ENCODE measurements around the gene KCNK2.
"Not testable (repeated sequence)": the region's sequence is repeated elsewhere in the genome, so short reads cannot be mapped to it uniquely, and the experiment has no call there.

The KCNK2 gene

GRCh38 chr1:215163144-215163543, 80.6 kb downstream of the KCNK2 start:
- not testable (repeated sequence) for DNase-seq

DNA sequence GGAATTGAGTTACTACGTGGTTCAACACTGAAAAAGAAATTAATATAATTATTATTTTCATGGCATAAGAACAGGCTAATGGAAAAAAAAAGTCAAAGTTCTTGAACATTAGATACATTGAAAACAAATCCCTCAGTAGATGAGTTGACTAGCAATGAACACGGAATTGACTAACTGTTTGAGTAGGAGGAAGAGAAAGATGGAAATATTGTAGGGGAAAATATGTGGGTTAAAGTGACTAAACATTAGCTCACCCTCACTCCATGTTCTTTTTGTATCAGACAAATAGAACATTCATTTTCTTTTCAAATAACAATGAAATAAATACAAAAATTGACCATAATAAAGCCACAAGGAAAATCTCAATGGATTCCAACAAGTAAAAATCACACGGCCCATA, 84.3 kb downstream of the KCNK2 start:
- no peak for DNase-seq

- no peak for DNase-seq
Measured at GRCh38 chr1:215181518-215181917, 99.0 kb downstream of the KCNK2 start.

- no peak for DNase-seq
Measured at GRCh38 chr1:215185067-215185620, 102.6 kb downstream of the KCNK2 start.

DNA sequence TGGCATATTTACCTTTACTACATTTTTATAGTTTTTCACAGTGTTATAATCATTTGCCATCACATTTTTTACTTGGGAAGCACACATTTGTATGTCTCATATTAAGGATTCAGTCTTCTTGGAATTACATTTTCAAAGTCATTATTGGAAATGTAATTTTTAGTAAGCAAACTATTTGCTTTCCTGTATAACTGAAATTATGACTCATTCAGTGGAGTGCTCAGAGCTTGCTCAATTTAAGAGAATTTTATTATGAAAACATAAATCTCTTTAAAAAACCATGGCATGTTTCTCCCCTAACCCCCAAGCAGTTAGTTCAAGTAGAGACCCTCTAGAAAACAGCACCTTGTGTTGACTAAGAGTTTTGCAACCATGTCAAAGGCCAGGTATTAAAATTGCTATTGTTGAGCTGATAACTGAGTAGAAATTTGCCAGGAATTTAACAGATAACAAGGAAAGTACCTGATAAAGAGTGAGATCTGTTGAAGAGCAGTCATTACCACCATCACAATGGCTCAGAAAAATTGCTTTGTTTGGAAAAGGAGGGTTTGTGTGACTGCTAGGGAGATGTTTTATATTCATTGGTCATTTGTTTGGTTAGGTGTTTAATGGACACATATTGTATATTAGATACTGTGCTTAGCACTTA, 105.9 kb downstream of the KCNK2 start:
- DNase-seq, result no peak

DNA sequence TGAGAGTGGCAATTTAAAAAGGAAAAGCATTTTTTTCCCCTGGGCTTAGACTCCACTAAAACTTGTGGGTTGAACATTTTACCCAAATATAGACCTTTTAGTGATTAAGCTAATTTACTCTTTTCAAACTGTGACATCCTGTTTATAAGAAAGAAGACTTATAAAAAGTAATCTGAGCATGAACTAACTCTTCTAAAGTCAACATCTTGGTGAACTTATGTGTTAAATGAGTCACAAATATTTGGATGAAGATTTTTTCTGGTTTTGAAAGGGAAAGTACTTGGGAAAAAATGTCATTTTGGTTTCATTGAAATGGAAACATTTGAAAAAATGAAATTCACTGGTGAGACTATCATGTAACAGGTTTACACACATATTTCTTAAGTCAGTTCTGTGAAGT, 109.8 kb downstream of the KCNK2 start:
- no peak for DNase-seq

- DNase-seq, result no peak
Measured at GRCh38 chr1:215198021-215198420, 115.5 kb downstream of the KCNK2 start.

GRCh38 chr1:215200121-215200520, 117.6 kb downstream of the KCNK2 start:
- DNase-seq, result no peak

DNA sequence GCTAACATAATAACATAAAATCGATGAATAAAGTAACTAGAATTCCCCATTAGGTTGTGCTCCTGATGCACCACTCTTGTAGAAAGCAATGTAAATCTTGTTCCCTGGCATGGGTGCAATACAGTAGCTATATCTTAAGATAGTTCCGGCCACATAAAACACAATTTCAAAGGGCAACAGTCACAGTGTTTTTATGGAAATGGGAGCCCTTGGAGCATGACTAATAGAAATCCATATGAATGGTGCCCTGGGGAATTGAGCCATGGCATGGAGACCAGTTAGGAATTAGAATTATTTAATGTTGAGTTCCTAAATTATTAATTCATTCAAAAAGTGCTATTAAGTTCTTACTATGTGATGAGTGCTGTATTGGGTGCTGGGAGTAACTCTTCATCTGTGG, 118.7 kb downstream of the KCNK2 start:
- no peak for DNase-seq

- DNase-seq, result no peak
Measured at GRCh38 chr1:215202868-215203267, 120.3 kb downstream of the KCNK2 start.

- DNase-seq, result no peak
Measured at GRCh38 chr1:215210167-215210566, 127.6 kb downstream of the KCNK2 start.

GRCh38 chr1:215215846-215216245, 133.3 kb downstream of the KCNK2 start:
- no peak for DNase-seq

GRCh38 chr1:215219372-215219771, 136.8 kb downstream of the KCNK2 start:
- no peak for DNase-seq

DNA sequence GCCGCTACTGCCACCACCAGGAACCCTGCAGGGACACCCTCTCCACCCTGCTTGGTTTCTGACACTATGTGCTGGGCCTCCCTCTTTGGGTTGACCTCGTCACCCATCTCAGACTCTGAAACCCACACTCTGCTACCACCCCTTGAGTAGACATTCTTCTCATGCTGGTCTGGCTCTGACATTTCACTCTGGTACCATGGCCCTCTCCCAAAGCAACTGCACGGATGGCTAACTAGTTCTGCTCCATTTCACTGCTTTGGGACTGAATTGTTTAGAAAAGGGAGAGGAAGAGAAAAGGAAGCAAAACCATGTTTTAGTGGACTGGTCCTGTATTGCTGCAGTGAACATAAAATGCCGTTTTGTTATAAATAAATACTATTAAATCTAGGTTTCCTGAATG, 137.8 kb downstream of the KCNK2 start:
- DNase-seq, result no peak

DNA sequence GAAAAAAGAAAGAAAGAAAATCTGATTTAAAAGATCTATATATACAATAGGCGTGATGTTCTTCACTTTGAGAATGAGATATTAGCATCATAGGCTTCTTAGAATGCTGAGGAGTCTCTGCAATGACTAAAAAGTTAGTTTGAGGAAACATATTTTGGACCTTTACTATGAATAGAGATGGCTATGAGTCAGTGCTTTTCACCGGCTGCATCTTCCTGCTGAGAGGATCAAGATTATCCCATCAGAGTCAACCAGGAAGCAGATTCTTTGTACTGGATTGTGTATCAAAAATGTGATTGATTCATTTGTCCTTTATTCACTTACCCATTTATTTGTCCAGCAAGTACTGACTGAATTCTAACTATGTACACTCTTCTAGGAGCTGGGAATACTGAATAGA, 144.2 kb downstream of the KCNK2 start:
- no peak for DNase-seq

DNA sequence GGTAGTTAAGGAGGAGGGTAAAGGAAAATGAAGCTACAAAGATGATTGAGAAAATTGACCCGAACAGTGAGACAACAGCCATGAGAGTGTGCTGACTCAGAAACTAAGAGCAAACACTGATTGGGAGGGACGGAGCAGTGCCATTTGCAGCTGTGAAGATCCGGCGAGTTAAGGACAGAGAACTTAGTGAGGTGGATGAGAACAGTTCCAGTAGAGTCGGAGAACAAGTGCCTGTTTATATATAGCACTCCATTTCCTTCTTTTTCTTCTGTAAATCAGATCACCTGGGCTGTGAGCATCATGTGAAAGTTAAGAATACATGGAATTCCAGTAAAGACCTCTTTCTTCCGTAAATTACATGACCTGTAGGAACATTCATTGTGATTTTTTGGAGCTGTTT, 145.7 kb downstream of the KCNK2 start:
- no peak for DNase-seq

DNA sequence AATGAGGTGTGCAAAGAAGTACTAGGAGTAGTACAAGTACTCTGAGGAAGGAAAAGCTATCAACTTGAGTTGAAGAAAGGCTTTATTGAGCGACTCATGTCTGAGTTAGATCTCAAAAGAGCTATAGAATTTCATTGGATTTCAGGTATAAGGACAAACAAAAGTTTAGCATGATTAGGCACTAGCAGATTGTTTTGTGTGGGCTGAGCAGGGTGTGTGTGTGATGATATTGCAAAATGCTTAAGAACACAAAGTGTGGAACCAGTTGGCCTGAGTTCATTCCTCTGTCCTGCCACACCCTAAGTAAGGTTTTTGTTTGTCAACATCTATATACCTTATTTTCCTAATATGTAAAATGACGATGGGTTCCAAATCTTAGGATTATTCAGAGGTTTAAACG, 158.9 kb downstream of the KCNK2 start:
- DNase-seq, result no peak

DNA sequence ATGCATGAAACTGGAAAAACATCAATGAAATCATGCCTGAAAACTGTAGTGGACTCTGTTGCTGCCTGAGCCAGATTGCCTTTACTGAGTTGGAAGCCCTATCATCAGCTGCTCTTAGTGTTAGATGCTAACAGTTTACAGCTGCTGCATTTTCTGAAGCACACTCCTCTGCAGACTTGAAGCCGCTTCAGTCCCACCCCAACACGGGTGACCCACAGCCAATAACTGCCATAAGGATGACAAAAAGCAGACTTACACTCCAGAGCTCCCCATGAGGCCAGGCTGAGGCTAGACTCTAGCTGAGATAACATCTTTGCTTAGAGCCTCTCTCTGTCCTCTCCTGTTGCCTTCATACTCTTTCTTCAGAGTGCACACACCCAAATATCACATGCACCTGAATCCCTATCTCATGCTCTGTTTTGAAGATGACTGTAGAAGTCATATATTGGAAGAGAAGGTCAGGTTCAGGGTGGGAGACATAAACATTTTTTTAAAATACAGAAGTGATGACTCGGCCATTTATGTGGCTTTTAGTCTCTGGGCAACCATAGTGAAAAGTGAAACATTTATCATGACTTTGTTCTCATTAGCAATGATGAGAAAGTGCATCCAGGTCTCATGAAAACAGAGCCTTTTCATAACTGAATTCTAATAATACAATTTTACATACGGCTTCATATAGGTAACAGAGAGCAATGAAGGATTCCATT, 161.0 kb downstream of the KCNK2 start:
- DNase-seq, result no peak

DNA sequence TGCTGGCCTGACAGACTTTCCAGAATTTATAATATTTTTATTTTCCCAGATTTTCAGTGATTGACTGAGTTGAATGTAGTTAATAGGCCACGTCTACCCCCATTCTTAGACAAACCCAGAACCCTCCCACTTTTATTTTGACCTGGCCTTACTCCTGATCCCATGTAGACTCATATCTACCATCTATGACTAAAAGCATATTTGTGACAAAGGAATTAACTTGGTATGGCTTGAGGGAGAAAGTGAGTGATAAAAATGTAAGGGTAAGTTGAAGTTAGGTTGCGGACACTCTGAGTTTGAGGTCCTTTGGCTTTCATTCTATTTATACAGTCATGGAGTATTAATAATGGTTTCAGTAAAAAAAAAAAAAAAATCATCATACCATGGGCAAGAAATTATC, 168.4 kb downstream of the KCNK2 start:
- no peak for DNase-seq

DNA sequence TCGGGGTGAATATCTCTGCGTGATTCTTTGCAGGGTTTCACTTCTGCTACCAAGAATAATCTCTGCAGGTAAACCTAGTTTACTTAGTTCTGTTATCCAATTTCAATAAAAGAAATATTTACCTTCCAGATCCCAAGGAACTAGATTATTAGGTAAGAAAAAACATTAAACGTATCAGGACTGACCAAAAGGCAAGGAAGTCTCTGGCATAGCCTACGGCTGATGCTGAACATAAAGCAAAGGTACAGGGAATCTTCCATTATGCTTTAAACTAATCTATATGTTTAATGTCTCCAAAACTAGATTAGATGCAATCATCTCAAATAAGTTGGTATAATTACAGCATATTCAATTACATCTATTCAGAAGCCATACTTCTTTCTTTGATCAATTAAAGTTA, 168.9 kb downstream of the KCNK2 start:
- no peak for DNase-seq

GRCh38 chr1:215252164-215252563, 169.6 kb downstream of the KCNK2 start:
- no peak for DNase-seq

- DNase-seq, result no peak
Measured at GRCh38 chr1:215256936-215257679, 174.6 kb downstream of the KCNK2 start.

DNA sequence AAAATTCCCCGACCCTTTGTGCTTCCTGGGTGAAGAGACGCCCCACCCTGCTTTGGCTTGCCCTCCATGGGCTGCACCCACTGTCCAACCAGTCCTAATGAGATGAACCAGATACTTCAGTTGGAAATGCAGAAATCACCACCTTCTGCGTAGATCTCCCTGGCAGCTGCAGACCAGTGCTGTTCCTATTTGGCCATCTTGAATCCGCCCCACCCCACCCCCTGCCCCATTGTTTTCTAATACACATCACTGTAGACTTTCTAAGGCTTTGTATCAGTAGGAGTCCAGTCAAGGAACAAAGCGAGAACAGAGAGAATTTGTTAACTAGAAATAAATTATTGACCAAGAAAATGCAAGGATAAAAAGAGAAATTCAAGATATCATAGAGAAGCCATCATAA, 178.2 kb downstream of the KCNK2 start:
- no peak for DNase-seq

DNA sequence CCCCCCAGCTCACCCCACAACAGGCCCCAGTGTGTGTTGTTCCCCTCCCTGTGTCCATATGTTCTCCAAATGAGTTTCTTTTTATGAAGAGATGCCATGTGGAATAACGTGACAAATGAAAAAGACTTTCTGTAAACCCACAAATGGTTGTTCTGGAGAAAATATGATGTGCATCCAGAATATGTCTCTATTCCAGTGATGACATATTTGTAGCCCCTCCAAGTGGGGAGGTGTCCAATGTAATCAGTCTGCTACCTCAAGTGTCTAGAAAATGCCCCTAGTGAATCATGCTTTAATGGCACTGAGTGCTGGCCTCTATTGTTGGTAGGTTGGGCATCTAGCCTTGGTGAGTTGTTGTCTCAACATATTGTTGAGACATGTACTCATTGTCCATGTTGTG, 179.6 kb downstream of the KCNK2 start:
- no peak for DNase-seq
